Astrocyte (in vitro differentiated cells and primary cell): Measurements from ENCODE around the gene AP4S1.

Experiments
- EZH2 ChIP-seq: IDR thresholded peaks from 2 replicates; pipeline ENCODE4 v1.6.1; 2012; ENCODE audit warnings: mild to moderate bottlenecking, low read length, inconsistent platforms; ENCODE audit not compliant: insufficient read depth
- TF ChIP-seq, protein P1 (sequence below): IDR thresholded peaks from 2 replicates; pipeline ENCODE4 v1.5.1; 2011; ENCODE audit warnings: low read depth, mild to moderate bottlenecking, inconsistent platforms, low read length, moderate library complexity; ENCODE audit not compliant: insufficient read depth

DNA sequence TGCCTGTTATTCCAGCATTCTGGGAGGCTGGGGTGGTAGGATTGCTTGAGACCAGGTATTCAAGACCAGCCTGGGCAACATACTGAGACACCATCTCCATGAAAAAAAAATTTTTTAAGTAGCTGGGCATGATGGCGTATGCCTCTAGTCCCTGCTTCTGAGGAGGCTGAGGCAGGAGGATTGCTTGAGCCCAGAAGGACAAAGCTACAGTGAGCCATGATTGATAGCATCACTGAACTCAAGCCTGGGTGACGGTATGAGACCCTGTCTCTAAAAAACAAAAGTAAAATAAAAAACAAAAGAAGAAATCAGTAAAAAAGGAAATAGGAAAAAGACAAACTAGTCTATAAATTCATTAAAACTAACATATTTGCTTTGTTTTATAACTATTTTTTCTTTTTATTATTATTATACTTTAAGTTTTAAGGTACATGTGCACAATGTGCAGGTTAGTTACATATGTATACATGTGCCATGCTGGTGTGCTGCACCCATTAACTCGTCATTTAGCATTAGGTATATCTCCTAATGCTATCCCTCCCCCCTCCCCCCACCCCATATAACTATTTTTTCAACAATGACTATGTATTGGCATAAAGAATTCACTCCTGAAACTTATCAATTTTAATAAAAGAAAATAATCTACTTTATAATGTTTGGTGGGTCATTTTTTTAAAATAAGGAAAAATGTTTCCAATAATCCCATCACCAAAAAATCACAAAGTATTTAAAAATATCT, 15.4 kb upstream of the AP4S1 start:
- TF ChIP-seq, protein P1, sequence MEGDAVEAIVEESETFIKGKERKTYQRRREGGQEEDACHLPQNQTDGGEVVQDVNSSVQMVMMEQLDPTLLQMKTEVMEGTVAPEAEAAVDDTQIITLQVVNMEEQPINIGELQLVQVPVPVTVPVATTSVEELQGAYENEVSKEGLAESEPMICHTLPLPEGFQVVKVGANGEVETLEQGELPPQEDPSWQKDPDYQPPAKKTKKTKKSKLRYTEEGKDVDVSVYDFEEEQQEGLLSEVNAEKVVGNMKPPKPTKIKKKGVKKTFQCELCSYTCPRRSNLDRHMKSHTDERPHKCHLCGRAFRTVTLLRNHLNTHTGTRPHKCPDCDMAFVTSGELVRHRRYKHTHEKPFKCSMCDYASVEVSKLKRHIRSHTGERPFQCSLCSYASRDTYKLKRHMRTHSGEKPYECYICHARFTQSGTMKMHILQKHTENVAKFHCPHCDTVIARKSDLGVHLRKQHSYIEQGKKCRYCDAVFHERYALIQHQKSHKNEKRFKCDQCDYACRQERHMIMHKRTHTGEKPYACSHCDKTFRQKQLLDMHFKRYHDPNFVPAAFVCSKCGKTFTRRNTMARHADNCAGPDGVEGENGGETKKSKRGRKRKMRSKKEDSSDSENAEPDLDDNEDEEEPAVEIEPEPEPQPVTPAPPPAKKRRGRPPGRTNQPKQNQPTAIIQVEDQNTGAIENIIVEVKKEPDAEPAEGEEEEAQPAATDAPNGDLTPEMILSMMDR: no peak
- no peak for TF ChIP-seq EZH2
